ENCODE measurements around the gene MESP1.
A peak's percentile ranks its signal among the peaks of the same experiment; 100 is the strongest.

The MESP1 gene

DNA sequence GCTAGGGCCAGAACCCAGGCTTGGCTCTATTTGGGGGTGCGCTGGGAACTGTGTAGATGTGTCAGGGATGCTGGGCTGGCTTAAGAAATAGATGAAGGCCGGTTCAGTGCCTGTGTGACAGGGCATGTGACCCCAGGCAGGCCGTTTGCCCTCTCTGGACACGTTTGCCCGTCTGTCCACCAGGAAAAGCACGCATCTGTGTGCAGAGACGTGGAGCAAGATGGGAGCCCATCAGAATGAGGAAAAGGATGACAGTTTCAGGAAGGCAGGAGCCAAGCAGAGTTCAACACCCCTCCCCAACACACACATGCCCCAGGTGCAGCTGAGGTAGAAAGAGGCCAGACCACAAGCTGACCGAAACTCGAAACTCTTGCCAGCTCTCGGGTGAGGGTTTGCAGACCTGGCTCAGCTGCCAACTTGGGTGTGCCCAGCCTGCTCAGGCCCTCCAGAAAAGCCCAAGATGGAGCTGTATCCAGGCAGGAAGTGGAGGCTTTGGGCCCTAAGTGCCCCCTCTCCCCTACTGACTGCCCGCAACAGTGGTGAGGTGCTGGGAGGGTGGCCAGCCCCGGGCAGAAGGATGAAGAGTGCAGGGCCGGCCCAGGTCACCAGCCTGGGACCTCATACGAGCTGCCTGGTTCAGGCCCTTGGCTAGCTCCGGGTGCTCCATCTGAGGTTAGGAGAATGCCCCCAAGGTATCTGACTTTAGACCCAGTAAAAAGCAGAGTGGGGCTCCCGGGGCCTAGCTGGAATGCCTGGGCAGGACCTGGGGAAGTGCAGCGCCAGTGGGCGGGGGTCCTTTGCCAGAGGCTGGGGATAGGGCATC lies 10.2 kb upstream of the MESP1 start:
- no peak overlapping the region for H3K4me3 ChIP-seq (ENCODE audit: low read depth, low read length)
- TF ChIP-seq, protein P1, sequence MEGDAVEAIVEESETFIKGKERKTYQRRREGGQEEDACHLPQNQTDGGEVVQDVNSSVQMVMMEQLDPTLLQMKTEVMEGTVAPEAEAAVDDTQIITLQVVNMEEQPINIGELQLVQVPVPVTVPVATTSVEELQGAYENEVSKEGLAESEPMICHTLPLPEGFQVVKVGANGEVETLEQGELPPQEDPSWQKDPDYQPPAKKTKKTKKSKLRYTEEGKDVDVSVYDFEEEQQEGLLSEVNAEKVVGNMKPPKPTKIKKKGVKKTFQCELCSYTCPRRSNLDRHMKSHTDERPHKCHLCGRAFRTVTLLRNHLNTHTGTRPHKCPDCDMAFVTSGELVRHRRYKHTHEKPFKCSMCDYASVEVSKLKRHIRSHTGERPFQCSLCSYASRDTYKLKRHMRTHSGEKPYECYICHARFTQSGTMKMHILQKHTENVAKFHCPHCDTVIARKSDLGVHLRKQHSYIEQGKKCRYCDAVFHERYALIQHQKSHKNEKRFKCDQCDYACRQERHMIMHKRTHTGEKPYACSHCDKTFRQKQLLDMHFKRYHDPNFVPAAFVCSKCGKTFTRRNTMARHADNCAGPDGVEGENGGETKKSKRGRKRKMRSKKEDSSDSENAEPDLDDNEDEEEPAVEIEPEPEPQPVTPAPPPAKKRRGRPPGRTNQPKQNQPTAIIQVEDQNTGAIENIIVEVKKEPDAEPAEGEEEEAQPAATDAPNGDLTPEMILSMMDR (IDR thresholded peaks at IDR 0.05; ENCODE audit: low read depth, low read length), result no peak

DNA sequence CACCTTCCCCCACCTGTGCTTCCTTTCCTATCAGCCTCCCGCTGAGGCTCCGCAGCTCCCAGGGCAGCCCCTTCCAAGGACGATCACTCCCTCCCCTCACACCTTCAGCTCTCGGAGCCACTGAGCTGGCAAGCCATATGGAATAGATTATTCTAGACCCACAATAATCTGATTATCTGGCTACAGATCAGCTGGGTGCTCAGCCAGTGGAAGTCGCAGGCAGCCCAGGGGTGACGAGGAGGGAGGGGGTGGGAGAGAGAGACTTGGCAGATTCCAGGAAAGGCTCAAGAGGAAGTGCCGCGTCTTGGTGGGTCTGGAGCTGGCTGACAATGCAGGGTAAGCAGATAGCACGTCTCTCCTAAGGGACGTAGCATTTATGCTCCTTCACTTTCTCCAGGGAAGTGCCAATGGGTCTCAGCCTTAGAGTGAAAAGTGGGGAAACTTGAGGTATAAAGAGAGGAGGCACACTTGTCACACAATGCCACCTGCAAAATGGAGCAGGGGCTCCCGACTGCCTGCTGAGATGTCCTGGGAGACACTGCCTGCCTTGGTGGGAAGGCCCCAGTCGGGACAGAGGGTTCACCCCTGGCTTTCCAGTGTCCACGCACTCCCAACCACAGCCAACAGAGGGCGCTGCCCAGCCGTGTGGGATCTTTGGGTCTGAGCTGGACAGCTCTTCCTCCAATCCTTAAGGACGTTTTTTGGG lies 9.4 kb upstream of the MESP1 start:
- no peak overlapping the region for H3K4me3 ChIP-seq (ENCODE audit: low read depth, low read length)
- TF ChIP-seq, protein P1 (IDR thresholded peaks at IDR 0.05; ENCODE audit: low read depth, low read length), result peak; percentile 97

DNA sequence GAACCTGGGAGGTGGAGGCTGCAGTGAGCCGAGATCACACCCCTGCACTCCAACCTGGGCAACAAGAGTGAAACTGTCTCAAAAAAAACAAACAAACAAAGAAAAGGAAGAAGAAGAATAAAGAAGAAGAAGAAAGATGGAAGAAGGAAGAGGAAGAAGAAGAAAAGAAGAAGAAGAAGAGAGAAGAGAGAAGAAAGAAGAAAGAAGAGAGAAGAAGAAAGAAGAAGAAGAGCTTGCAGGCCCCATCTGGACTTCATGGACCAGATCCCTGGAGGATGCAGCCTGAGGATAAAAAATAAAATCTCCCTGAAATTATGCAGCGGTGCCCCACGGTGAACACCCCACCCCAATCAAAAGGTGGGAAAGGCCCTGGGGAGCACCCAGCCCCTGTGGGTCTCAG lies 8.8 kb upstream of the MESP1 start:
- TF ChIP-seq, protein P1 (IDR thresholded peaks at IDR 0.05; ENCODE audit: low read depth, low read length), result no peak
- no peak overlapping the region for H3K4me3 ChIP-seq (ENCODE audit: low read depth, low read length)

DNA sequence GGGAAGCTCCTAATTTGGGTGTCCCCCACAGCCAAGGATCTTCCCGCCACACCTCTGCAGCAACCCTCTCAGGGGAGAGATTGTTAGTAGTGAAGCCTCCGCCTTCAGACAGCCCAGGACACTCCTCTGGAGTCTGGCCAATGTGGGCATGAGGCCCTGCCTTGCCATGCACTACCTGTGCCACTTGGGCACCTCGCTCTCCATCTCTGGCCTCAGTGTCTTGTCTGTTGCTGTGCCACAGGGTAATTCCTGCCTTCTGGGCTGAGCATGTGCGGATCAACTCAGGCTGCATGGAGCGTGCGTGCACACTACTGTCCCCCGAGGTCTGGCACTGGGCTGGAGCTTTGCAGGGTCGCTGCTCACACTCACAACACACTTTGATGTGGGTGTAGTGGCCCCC lies 7.9 kb upstream of the MESP1 start:
- TF ChIP-seq, protein P1 (IDR thresholded peaks at IDR 0.05; ENCODE audit: low read depth, low read length), result no peak

DNA sequence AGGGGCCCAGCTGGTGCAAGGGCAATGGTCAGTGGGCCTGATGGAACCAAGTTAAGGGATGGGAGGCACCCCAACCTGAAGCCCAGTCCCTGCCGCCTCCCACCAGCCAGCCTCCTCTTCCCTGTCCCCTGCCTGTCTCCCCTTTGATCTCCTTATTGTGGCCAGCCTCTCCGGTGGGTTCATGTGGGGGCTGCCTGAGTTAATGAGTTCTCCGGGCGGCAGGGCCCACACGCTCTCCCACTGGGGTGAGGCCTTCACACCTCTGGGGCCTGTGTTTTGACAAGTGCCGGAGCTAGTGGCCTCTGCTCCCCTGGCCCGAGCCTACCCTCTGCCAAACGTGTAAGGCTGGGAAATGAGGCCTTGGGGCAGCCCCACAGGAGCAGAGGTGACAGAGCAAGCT lies 7.2 kb upstream of the MESP1 start:
- TF ChIP-seq, protein P1 (IDR thresholded peaks at IDR 0.05; ENCODE audit: low read depth, low read length), result no peak
- H3K4me3 ChIP-seq (ENCODE audit: low read depth, low read length), result no peak overlapping the region

More for the DNA sequence above, 7.9 kb upstream of the MESP1 start:
- H3K4me3 ChIP-seq (ENCODE audit: low read depth, low read length), result no peak overlapping the region

DNA sequence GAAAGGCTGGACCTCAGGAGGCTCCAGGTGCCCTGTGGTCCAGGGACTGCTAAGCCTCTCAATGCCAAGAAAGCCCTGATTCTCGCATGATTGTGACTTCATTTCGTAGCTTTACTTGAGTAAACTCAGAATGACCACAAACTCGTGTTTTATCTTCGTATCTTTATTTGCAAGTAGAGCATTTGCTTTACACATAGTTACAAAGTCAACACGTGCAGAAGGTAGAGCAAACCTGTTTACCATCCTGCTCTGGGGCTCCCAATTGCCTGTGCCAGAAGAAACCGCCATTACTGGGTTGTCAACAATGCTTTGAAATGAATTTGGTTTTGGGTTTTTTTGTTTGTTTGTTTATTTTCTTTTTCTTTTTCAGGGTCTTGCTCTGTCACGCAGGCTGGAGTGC lies 5.8 kb upstream of the MESP1 start:
- no peak overlapping the region for H3K4me3 ChIP-seq (ENCODE audit: low read depth, low read length)
- TF ChIP-seq, protein P1 (IDR thresholded peaks at IDR 0.05; ENCODE audit: low read depth, low read length), result no peak

DNA sequence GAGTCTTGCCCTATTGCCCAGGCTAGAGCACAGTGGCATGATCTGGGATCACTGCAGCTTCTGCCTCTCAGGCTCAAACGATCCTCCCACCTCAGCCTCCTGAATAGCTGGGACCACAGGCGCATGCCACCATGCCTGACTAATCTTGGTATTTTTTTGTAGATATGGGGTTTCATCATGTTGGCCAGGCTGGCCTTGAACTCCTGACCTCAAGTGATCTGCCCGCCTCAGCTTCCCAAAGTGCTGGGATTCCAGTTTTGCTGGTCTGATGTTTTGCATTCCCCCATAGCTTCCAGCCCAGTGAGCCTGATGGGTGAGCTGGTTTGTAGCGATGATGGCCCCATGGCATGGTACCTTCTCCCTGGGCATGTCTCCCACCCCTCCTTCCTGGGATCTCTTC lies 4.7 kb upstream of the MESP1 start:
- H3K4me3 ChIP-seq (ENCODE audit: low read depth, low read length), result no peak overlapping the region
- TF ChIP-seq, protein P1 (IDR thresholded peaks at IDR 0.05; ENCODE audit: low read depth, low read length), result no peak
